IMR-90 (cell line): Measurements from ENCODE around the gene CAND1. TPM values are rescaled to one million over a fixed set of nuclear protein-coding genes. Genes with fewer than 3 reads are reported as not detected.

ENCODE experiments used
- ATAC-seq: fragments of 200-7000 bp; cut with Tn5 transposase; 2 replicates; pipeline ENCODE4 v1.9.1; 2020; ENCODE audit warnings: low read depth, mild to moderate bottlenecking, moderate library complexity
- BruUV-seq: library from RNA; stranded (reverse); fragments of 400-500 nt; replicated peaks from 2 replicates; lab custom pipeline; 2021; lab: Mats Ljungman, UMichigan
- CTCF ChIA-PET: fragments of 300-600 bp; formaldehyde crosslinking; extraction: SDS; loops from one replicate; lab custom pipeline; 2021; ENCODE audit warnings: antibody characterized with exemption; lab: Yijun Ruan, JAX
- POLR2A ChIA-PET: fragments of 300-600 bp; sonication (Branson Sonifier 250); formaldehyde crosslinking; loops from one replicate; lab custom pipeline; 2022; ENCODE audit warnings: antibody characterized with exemption; ENCODE audit not compliant: unreplicated experiment; lab: Charles Lee
- DNase-seq: peaks from one replicate; pipeline ENCODE4 v3.0.0; 2013
- H2AFZ ChIP-seq: replicated peaks from 2 replicates; pipeline ENCODE3; 2013; ENCODE audit warnings: low read length, mild to moderate bottlenecking; ENCODE audit not compliant: poor library complexity
- H2AK5ac ChIP-seq: 2 replicates; pipeline ENCODE4 v1.6.1; 2013; ENCODE audit warnings: low read depth, low read length, inconsistent platforms
- H2AK9ac ChIP-seq: replicated peaks from 2 replicates; pipeline ENCODE3; 2013; ENCODE audit warnings: mild to moderate bottlenecking, low read depth, low read length, moderate library complexity; ENCODE audit not compliant: poor library complexity
- H2BK120ac ChIP-seq: 2 replicates; pipeline ENCODE4 v1.6.1; 2013; ENCODE audit warnings: low read depth, low read length, inconsistent platforms
- H2BK15ac ChIP-seq: 3 replicates; pipeline ENCODE4 v1.6.1; 2013; ENCODE audit warnings: low read depth, low read length, inconsistent platforms
- H2BK20ac ChIP-seq: 2 replicates; pipeline ENCODE4 v1.6.1; 2013; ENCODE audit warnings: low read depth, mild to moderate bottlenecking, inconsistent platforms, low read length, moderate library complexity
- H2BK5ac ChIP-seq: 2 replicates; pipeline ENCODE4 v1.6.1; 2013; ENCODE audit warnings: mild to moderate bottlenecking, low read depth, low read length, inconsistent platforms; ENCODE audit not compliant: poor library complexity, severe bottlenecking
- H3K14ac ChIP-seq: replicated peaks from 2 replicates; pipeline ENCODE4 v1.6.1; 2013; ENCODE audit warnings: low read depth, low read length, inconsistent platforms
- H3K18ac ChIP-seq: 2 replicates; pipeline ENCODE4 v1.6.1; 2013; ENCODE audit warnings: low read depth, low read length, control low read depth
- H3K23ac ChIP-seq: 2 replicates; pipeline ENCODE4 v1.6.1; 2013; ENCODE audit warnings: low read depth, low read length, inconsistent platforms
- H3K27ac ChIP-seq: 2 replicates; pipeline ENCODE4 v1.5.1; 2013; ENCODE audit warnings: mild to moderate bottlenecking, control low read depth, low read length; ENCODE audit not compliant: insufficient read depth
- H3K27me3 ChIP-seq: 2 replicates; pipeline ENCODE4 v1.6.1; 2013; ENCODE audit warnings: low read length; ENCODE audit not compliant: control insufficient read depth, insufficient read depth
- H3K36me3 ChIP-seq: 2 replicates; pipeline ENCODE4 v1.6.1; 2013; ENCODE audit warnings: low read length, mixed read lengths; ENCODE audit not compliant: control insufficient read depth, insufficient read depth
- H3K4ac ChIP-seq: 2 replicates; pipeline ENCODE4 v1.6.1; 2013; ENCODE audit warnings: low read depth, low read length, inconsistent platforms
- H3K4me1 ChIP-seq: 2 replicates; pipeline ENCODE4 v1.6.1; 2013; ENCODE audit warnings: low read length, mixed read lengths; ENCODE audit not compliant: control insufficient read depth, insufficient read depth
- H3K4me2 ChIP-seq: 2 replicates; pipeline ENCODE4 v1.6.1; 2013; ENCODE audit warnings: low read depth, mild to moderate bottlenecking, control low read depth, low read length, moderate library complexity
- H3K4me3 ChIP-seq: 2 replicates; pipeline ENCODE4 v1.5.1; 2013; ENCODE audit warnings: low read depth, mild to moderate bottlenecking, control low read depth, low read length, moderate library complexity; ENCODE audit not compliant: insufficient read depth
- H3K56ac ChIP-seq: 2 replicates; pipeline ENCODE4 v1.6.1; 2013; ENCODE audit warnings: low read length, inconsistent platforms; ENCODE audit not compliant: insufficient read depth; ENCODE audit errors: extremely low read depth
- H3K79me1 ChIP-seq, 2 experiments: 2 replicates each; pipeline ENCODE4 v1.6.1; 2013; ENCODE audit warnings: low read length in 2 of 2, inconsistent platforms in 1 of 2, low read depth in 1 of 2
- H3K9ac ChIP-seq: 2 replicates; pipeline ENCODE4 v1.6.1; 2013; ENCODE audit warnings: low read depth, low read length, control low read depth
- H3K9me1 ChIP-seq: 2 replicates; pipeline ENCODE4 v1.6.1; 2013; ENCODE audit warnings: low read length, inconsistent platforms; ENCODE audit not compliant: insufficient read depth
- H3K9me3 ChIP-seq: 2 replicates; pipeline ENCODE4 v1.6.1; 2013; ENCODE audit warnings: low read length; ENCODE audit not compliant: control insufficient read depth, insufficient read depth
- H4K20me1 ChIP-seq: 2 replicates; pipeline ENCODE4 v1.6.1; 2013; ENCODE audit warnings: low read length, inconsistent platforms; ENCODE audit not compliant: insufficient read depth
- H4K5ac ChIP-seq: 2 replicates; pipeline ENCODE4 v1.6.1; 2013; ENCODE audit warnings: mild to moderate bottlenecking, low read depth, low read length, control low read depth
- H4K8ac ChIP-seq, 2 experiments: 2 replicates each; pipeline ENCODE4 v1.6.1; 2013; ENCODE audit warnings: low read depth in 2 of 2, low read length in 2 of 2, control low read depth in 1 of 2, inconsistent platforms in 1 of 2
- H4K91ac ChIP-seq: 2 replicates; pipeline ENCODE4 v1.6.1; 2013; ENCODE audit warnings: low read depth, low read length, inconsistent platforms; ENCODE audit not compliant: insufficient read depth
- BHLHE40 ChIP-seq: fragments of 150-350 bp; IDR thresholded peaks from 2 replicates; pipeline ENCODE4 v1.6.1; 2016; ENCODE audit warnings: mild to moderate bottlenecking, low read depth, low read length
- CEBPB ChIP-seq: IDR thresholded peaks from 2 replicates; pipeline ENCODE4 v1.6.1; 2012; ENCODE audit warnings: low read depth, low read length, improper control_type of control experiment
- CHD1 ChIP-seq: IDR thresholded peaks from 2 replicates; pipeline ENCODE4 v1.6.1; 2012; ENCODE audit warnings: low read depth, low read length, improper control_type of control experiment
- FOS ChIP-seq: fragments of 150-350 bp; IDR thresholded peaks from 2 replicates; pipeline ENCODE4 v1.6.1; 2016; ENCODE audit warnings: low read depth, low read length
- MAFK ChIP-seq: IDR thresholded peaks from 2 replicates; pipeline ENCODE4 v1.6.1; 2012; ENCODE audit warnings: low read depth, low read length, improper control_type of control experiment
- MXI1 ChIP-seq: IDR thresholded peaks from 2 replicates; pipeline ENCODE4 v1.6.1; 2012; ENCODE audit warnings: low read depth, mild to moderate bottlenecking, low read length, moderate library complexity, borderline replicate concordance
- NFE2L2 ChIP-seq: fragments of 150-350 bp; IDR thresholded peaks from 2 replicates; pipeline ENCODE4 v1.6.1; 2016; ENCODE audit warnings: low read depth, mild to moderate bottlenecking, low read length
- POLR2A ChIP-seq: IDR thresholded peaks from 2 replicates; pipeline ENCODE4 v1.6.1; 2012; ENCODE audit warnings: mild to moderate bottlenecking, low read depth, low read length
- RCOR1 ChIP-seq: IDR thresholded peaks from 2 replicates; pipeline ENCODE4 v1.6.1; 2012; ENCODE audit warnings: mild to moderate bottlenecking, low read length, improper control_type of control experiment; ENCODE audit not compliant: insufficient replicate concordance
- SMC3 ChIP-seq: fragments of 150-350 bp; IDR thresholded peaks from 2 replicates; pipeline ENCODE4 v1.6.1; 2016; ENCODE audit warnings: low read depth, mild to moderate bottlenecking, antibody characterized with exemption, low read length, moderate library complexity
- WGBS, 2 experiments: methylation state at CpG; one replicate each; pipeline versions ENCODE4 v1.1.5 to v1.1.7; 2013; ENCODE audit warnings: missing lambda C conversion rate in 2 of 2; ENCODE audit not compliant: insufficient read length in 1 of 2; ENCODE audit errors: extremely low coverage in 2 of 2; 5-methylcytosine and 5-hydroxymethylcytosine counted together
- dilution Hi-C: fragments of 300-500 bp; cut with HindIII; formaldehyde crosslinking; loops from one replicate; pipeline ENCODE4 v1.14.3; 2018; ENCODE audit warnings: low sequenced_read_pairs; ENCODE audit not compliant: unreplicated experiment
- in situ Hi-C: fragments of 300-500 bp; cut with MboI; formaldehyde crosslinking; loops from 3 replicates; pipeline ENCODE4 v1.14.3; 2019; ENCODE audit warnings: low sequenced_read_pairs, inconsistent platforms, mixed read lengths
- intact Hi-C: fragments of 100-400 bp; cut with micrococcal nuclease; formaldehyde crosslinking; loops from 2 replicates; pipeline ENCODE4 v1.10.0; 2022
- polyA plus RNA-seq, 3 experiments: library from polyadenylated mRNA; depleted of rRNA; stranded (reverse); fragments of >200 nt; gene quantifications; 2 replicates each; pipeline ENCODE4 v1.2.3, GENCODE V29; 2012; ENCODE audit warnings: low replicate concordance in 1 of 3
- total RNA-seq: library from RNA; depleted of rRNA; stranded (reverse); fragments of >200 nt; gene quantifications from 2 replicates; pipeline ENCODE4 v1.2.3, GENCODE V29; 2012
- TF ChIP-seq, protein P1 (sequence below): fragments of 150-350 bp; IDR thresholded peaks from 2 replicates; pipeline ENCODE4 v1.6.1; 2017; ENCODE audit warnings: mild to moderate bottlenecking, antibody characterized with exemption, low read length, low read depth
- TF ChIP-seq, protein P2 (sequence below): fragments of 150-350 bp; IDR thresholded peaks from 2 replicates; pipeline ENCODE4 v1.6.1; 2016; ENCODE audit warnings: low read depth, mild to moderate bottlenecking, low read length, moderate library complexity, borderline replicate concordance

Gene CAND1
- total and polyA plus RNA-seq, 2 of the 4 experiments (the other 2 are of a cell fraction), result 42.6 to 91.4 TPM

DNA sequence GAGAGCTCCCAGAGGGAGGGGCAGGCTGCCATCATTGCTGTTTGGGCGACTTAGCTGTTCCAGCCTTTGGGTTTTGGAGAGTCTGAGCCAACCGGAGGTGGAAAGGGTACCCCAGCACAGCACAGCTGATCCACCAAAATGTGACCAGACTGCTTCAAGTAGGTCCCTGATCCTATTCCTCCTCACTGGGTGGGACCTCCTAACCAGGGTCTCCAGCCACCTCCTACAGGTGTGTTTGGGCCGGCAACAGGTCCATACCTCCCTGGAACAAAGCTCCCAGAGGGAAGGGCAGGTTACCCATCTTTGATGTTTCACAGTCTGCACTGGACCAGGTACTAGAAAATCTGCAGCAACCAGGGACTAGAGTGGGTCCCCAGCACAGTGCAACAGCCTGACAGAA, 53.8 kb downstream of the CAND1 start:
- CTCF ChIA-PET, result no interaction called here
- H3K79me1 ChIP-seq, result no peaks in the 10 kb centered on the region
- no peak overlapping the region for H2AK9ac ChIP-seq
- no peak overlapping the region for H3K4ac ChIP-seq
- no peak overlapping the region for H2BK15ac ChIP-seq
- H2AFZ ChIP-seq, result no peak overlapping the region
- no peak overlapping the region for H2BK20ac ChIP-seq
- TF ChIP-seq, protein P1, sequence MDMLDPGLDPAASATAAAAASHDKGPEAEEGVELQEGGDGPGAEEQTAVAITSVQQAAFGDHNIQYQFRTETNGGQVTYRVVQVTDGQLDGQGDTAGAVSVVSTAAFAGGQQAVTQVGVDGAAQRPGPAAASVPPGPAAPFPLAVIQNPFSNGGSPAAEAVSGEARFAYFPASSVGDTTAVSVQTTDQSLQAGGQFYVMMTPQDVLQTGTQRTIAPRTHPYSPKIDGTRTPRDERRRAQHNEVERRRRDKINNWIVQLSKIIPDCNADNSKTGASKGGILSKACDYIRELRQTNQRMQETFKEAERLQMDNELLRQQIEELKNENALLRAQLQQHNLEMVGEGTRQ, result no peak
- TF ChIP-seq MXI1 (no peak), BHLHE40 (no peak), SMC3 (no peak), RCOR1 (no peak), MAFK (no peak), POLR2A (no peak), FOS (no peak), CEBPB (no peak), NFE2L2 (no peak), CHD1 (no peak)
- TF ChIP-seq, protein P2, sequence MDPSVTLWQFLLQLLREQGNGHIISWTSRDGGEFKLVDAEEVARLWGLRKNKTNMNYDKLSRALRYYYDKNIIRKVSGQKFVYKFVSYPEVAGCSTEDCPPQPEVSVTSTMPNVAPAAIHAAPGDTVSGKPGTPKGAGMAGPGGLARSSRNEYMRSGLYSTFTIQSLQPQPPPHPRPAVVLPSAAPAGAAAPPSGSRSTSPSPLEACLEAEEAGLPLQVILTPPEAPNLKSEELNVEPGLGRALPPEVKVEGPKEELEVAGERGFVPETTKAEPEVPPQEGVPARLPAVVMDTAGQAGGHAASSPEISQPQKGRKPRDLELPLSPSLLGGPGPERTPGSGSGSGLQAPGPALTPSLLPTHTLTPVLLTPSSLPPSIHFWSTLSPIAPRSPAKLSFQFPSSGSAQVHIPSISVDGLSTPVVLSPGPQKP, result no peak
- DNase-seq (no peak), ATAC-seq (no peak)
- no peaks in the 10 kb centered on the region for H4K20me1 ChIP-seq
- intact Hi-C loops (no loop called here), dilution Hi-C loops (no loop called here), in situ Hi-C loops (no loop called here)
- H3K4me3 ChIP-seq, result no peak overlapping the region
- no peak overlapping the region for H2BK120ac ChIP-seq
- no peak overlapping the region for H3K9ac ChIP-seq
- peaks cover 12% of the 10 kb centered on the region for H3K36me3 ChIP-seq
- H2BK5ac ChIP-seq, result no peak overlapping the region
- H4K5ac ChIP-seq, result no peak overlapping the region
- BruUV-seq, result no TSS peak
- WGBS, 2 experiments, result 100% methylated on average over 1 of the region's 3 CpGs; no CpG with 5 or more reads in 1 of the 2 experiments
- H4K91ac ChIP-seq, result no peak overlapping the region
- no peak overlapping the region for H3K4me2 ChIP-seq
- POLR2A ChIA-PET, result no interaction called here
- no peak overlapping the region for H3K27ac ChIP-seq
- H3K14ac ChIP-seq, result no peak overlapping the region
- no peaks in the 10 kb centered on the region for H3K27me3 ChIP-seq
- H3K18ac ChIP-seq, result no peak overlapping the region
- peaks cover 3% of the 10 kb centered on the region; the same call in 1 of the 2 replicates for H3K9me1 ChIP-seq
- H3K9me3 ChIP-seq, result peaks cover 3% of the 10 kb centered on the region; the same call in 1 of the 2 replicates
- H3K56ac ChIP-seq, result no peak overlapping the region
- no peaks in the 10 kb centered on the region for H3K4me1 ChIP-seq
- no peak overlapping the region for H4K8ac ChIP-seq
- no peak overlapping the region for H2AK5ac ChIP-seq
- H3K23ac ChIP-seq, result no peak overlapping the region
